HG03025 (cell line): ENCODE measurements around the gene DHX15.
A peak's percentile ranks its signal among the peaks of the same experiment; 100 is the strongest.

ENCODE experiments used
- ATAC-seq: cut with Tn5 transposase; IDR thresholded peaks from one replicate; pipeline ENCODE4 v1.9.1; 2021; ENCODE audit warnings: mild to moderate bottlenecking, moderate library complexity; ENCODE audit not compliant: unreplicated experiment, low FRiP score

DHX15 gene

DNA sequence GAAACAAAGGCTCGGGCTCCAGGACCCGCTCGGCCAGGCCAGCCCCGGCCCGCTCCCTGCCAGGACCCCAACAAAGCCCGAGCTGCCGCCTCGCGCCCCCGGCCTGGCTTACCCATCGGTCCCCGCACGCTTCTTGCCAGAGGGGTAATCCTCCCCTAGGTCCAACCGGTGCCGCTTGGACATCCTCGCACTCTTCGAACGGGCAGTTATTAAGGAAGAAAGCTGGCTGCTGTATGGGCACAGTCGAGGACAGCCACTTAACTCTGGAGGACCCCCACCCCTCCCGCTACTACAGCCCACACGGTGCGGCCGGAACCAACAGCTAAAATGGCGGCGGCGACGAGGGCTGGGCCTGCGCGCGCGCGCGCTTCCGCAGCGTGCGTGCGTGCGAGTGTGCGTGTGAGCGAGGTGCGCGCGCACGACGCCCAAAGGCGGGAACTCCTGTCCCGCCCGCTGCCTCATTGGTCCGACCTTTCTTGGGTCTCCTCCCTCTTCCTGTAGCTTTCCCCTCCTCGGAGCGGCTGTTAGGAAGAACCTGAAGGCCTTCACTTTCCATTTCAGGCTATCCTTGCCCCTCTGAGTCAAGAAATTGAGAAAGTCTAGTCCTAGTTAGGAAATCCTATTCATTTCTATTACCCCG lies at the start of gene DHX15:
Gene DHX15, minus strand, starts transcription at position 344 of the 640 bp plus-strand sequence. Its CDS starts 161 bp downstream, at position 183.
- ATAC-seq = peak; percentile 85

DNA sequence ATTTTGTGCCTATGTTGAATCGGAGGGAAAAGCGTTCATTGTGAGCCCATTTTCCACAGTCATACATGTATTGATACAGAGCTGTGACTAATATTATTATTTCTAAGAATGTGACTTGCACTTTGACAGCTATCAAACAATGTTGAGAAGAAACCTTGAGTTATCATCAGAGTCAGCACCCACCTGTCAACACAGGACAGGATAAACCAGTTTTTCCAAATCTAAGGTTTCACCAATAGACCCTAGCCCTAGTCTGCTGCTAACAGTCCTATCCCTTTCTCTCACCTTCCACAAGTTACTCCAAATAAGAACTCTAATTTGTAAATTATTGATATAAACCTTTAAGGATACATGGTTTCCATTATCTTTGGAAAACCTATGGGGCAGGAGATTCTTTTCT lies 47.7 kb upstream of the DHX15 start:
- ATAC-seq = no peak

DNA sequence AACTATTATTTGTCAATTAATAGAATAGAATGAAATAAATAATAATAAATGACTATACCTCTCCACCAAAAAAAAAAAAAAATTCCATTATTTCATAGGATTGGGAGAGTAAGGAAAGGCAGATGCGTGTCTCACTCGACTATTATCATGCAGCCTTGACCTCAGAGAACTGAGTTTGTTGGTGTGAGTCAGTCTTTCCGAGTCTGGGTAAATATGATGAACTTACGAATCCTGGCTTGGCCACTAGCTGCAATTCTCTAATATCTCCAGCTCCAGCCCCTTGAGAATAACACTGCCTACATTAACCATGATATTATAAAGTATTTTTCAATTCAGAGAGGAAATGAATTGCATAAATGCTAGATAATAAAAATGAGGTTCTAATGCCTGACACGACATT lies 46.6 kb upstream of the DHX15 start:
- no peak for ATAC-seq

DNA sequence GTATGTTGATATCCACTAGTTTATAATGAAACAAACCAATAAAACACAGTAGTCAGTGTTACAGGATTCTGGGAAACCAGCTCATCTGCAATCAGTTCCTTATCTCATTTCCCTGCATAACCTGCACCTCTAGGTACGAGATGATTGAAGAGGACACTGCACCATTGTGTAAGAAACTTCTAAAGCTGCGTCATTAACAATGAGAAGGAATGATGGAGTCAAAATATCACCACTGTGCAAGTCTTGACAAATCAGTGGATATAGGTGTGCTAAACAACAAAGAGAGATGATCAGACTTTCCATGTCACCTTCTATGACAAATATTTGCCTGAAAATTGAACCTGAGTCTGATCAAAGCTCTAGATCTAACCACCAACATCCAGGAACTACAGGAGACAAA lies 40.7 kb upstream of the DHX15 start:
- no peak for ATAC-seq

DNA sequence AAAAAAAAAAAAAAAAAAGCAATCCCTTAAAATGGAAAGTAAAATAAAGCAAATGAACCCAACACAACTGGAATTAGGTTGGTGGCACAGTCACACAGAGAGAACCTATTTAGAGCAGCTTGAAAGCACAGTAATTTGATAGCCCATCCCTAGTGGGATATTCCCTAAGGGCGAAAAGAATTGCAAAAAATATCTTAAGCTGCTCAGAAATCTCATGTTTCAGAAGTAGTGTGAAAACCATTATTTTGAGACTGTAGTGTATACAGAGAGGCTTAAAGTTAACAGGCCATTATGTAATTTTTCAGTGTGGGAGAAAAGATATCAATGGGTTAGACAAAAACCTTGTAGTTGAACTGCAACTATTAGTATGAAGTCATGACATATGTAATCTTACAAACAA lies 40.0 kb upstream of the DHX15 start:
- ATAC-seq = no peak

DNA sequence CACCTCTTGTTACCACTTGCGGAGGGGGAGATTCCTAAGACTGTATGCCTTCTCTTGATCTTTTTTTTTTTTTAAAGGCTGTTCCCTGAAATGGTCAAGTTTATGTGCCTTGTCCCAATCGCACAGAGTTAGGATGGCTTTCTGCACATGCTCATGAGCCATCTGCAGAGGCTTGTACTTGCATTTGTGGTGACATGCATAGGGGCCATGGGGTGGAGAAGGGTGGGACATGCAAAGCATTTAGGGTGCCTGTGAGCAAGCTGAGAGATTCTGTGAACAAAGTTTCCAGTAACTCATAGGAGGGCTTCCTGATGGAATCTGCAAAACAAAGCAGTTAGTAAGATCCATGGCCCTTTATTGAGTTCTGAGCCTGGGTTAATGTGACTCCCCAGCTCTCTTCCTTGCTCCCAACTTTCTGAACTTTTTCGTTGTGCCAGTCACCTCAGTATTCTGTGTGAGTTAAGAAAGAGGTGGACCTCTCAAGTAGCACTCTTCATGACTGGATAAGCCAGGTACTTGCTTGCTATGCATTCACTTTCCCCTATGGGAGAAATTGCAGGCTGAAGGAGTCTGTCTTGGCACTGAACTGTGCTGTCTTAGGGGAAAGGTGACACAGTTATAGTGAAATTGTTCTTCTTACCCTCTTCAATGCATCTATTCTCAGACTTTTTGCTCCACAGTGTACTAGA lies 37.9 kb upstream of the DHX15 start:
- ATAC-seq = no peak

DNA sequence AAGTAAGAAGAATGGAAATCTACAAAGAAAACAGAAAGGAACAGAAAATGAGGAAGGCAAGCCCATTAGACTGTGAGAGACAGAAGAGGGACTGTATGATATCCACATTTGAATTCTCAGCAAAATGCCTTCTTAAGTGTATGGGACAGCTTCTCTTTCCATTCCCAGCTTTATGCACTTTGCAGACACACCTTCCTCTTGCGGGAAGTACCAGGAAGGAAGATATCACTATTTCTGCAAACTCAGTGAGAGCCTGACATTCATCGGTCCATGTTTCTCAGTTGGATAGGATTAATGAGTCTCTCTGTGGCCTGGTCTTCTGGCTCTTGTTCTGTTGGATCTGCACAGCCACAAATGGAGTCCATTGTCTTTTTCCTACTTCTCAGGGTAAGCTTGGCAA lies 31.6 kb upstream of the DHX15 start:
- ATAC-seq = no peak

DNA sequence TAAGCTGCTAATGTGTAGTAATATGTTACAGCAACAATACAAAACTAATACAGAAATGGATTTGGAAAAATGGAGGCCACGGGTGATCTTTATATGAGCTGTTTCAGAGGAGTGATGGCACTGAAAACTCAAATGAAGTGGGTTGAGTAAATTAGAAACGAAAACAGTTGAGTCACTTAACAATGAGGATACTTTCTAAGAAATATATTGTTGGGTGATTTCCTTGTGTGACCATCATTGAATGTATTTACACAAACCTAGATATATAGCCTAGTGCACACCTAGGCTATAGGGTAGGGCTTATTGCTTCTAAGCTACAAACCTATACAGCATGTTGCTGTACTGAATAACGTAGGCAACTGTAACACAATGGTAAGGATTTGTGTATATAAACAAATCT lies 30.5 kb upstream of the DHX15 start:
- no peak for ATAC-seq

DNA sequence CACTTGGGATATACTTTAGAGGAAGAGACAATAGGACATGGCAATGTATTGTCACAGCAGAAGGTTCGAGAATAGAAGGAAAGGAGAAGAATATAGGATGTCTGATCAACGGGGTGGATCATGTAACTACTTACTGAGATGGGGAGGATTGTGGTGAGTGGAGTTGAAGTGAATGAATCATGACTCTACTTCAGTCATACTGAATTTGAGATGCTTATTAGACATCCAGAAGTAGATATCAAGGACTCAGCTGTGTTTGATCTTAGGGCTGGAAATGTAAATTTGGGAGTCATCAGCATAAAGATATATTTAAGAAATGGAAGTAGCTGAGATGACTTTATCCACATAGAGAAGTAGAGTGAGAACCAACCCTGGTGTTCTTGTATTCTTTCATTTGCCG lies 29.1 kb upstream of the DHX15 start:
- no peak for ATAC-seq

DNA sequence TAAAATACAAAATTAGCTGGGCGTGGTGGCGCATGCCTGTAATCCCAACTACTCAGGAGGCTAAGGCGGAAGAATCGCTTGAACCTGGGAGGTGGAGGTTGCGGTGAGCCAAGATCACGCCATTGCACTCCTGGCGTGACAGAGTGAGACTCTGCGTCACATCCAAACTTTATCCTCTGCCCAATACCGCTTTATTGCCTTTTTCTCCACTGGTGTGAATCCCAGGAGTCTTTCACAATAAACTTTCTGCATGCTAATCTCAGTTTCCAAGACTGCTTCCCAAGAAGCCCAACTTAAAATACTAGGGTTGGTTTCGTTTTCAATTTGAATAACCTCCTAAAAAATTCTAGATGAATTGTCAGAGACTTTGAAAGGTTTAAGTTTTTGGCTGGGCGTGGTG lies 27.2 kb upstream of the DHX15 start:
- ATAC-seq = no peak

DNA sequence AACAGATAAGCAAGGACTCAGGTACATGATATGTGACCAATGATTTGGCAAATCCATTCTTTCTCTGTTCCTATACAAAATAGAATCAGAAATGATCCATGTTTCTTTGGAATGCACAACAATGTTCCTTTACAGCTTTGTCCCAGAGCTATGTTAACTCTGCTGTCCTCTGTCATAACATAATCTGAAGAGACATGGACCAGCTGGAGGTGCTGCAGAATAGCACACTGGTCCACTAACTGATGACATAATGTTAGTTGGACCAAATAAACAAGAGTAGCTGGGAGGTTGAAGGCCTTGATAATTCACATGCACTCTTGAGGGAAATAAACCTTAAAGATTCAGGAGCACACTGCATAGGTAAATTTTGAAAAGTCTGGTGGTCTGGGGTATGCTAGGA lies 23.0 kb upstream of the DHX15 start:
- ATAC-seq = no peak

DNA sequence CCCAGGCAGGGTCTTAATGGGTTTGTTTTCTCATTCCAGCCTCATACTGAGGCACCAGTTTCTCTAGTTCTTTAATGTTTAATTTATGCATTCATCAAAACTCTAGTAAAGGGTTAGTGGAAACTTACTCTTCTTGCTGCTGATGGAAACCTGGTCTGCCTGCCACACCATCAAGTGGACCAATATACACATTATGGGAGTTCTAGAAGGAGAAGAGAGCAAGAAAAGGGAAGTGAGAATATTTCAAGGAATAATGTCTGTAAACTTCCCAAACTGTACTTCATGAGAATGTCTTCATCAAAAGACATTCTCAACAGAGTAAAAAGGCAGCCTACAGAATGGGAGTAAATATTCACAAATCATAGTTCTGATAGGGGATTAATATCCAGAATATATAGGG lies 20.9 kb upstream of the DHX15 start:
- no peak for ATAC-seq

DNA sequence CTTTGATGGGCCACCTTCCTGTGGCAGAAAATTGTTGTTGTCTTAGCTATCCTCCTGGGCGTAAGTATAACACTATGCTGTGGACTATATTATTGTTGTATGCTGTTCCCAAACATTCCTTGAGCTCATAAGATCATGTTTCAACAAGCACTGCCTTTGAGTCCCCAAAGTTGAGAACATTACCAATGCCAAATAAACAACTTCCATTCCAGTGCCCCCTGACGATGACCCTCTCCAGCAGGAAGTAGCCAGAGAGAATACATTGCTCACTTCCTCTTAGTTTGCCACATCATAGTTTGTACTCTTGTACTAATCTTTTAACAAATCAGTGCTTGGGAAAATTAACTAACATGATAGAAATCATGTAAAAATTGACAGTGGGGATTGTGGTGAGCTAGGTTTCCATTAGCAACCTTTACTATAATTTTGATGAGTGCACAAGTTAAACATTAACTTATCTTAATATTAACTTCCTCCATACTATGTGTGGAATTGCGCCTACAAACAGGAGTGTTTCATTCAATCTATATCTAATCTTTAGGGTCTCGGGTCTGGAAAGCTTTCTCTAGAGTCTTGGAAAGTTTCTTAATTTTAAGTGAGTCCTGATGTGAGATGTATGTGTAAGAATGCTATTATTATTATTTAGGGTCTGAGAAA lies 20.3 kb upstream of the DHX15 start:
- ATAC-seq = no peak

DNA sequence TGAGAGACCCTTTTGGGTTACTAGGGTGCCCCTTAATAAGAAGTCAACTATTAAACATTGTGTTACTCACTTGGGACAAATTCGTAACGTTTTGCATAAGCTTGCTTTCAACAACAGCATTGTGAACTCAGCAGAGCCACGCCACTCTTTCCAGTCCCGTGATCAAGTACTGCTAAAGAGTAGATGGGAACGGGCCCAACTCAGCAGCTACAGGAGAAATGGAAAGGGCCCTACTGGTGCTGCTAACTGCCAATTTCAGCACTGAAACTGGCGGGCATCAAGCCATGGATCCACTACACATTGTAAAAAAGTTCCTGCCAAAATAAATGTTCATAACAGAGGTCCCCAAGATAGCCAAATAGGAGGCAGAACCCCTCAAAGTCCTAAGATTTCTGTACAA lies 19.0 kb upstream of the DHX15 start:
- ATAC-seq = no peak

DNA sequence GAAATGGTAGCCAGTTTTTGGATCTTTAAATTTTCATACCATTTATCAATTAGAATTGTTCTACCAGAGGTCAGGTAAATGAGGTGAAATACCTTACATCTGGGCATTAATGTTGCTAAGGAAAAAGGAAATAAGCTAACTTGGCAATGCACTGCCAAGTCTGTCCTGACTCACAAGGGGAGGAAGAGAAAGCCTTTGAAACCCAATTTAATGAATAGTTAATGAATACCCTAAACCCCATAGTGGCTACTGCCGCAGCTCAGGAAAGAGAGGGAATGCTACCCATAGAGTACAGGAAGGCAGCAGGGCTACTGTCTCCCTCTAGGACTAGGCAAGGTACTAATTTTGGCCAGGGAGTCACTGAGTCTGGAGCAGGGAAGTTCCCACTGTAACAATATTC lies 16.8 kb upstream of the DHX15 start:
- ATAC-seq = no peak

DNA sequence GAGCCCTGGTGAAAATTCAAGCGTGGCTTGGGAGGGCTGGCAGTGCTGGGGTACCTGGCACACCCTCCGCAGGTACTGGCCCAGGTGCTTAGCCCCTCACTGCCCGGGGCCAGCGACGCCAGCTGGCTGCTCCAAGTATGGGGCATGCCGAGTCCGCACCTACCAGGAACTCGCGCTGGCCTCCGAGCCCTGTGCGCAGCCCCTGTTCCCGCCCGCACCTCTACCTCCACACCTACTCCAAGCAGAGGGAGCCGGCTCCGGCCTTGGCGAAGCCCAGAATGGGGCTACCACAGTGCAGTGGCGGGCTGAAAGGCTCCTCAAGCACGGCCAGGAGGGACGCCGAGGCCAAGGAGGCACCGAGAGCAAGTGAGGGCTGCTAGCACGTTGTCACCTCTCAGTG lies 14.9 kb upstream of the DHX15 start:
- ATAC-seq = no peak

DNA sequence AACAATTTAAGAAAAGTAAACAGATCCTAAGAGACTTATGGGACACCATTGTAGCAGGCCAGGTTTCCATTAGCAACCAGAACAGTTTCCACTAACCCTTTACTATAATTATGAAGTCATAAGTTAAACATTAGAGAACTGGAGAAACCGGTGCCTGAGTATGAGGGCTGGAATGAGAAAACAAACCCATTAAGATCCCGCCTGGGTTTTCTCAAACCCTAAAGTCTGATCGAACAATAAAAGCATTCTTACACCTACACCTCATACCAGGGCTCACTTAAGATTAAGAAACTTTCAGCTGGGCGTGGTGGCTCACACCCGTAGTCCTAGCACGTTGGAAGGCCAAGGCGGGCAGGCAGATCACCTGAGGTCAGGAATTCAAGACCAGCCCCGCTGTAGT lies 13.7 kb upstream of the DHX15 start:
- ATAC-seq = no peak

DNA sequence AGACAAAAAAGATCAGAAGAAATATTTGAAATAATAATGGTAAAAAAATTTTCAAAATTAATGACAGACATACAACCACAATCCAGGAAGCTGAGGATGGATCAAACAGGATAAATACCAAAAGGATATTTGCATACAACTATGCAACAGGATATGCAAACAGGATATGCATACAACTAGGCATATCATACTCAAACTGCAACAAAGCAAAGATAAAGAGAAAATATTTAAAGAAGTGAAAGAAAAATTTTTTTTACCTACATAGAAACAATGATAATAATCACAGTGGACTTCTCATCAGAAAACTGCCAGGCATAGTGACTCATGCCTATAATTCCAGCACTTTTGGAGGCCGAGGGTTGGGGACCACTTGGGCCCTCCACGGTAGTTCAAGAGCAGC lies 11.3 kb upstream of the DHX15 start:
- no peak for ATAC-seq

DNA sequence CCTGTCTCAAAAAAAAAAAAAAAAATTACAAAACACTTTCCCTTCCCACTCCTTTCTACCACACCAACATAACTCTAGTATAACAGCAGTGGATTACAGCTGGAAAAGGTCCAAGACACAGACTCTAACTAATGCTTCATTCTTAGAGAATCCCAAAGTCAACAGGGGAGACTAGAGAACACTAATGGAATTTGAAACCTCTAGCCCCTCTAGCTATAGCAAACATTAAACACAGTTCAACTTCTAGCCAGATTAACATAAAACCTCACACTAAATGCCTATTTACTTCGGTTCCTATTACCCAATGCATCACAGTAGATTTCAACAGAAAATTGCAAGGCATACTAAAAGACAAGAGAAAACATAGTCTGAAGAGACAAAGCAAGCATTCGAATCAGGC lies 10.5 kb upstream of the DHX15 start:
- no peak for ATAC-seq

DNA sequence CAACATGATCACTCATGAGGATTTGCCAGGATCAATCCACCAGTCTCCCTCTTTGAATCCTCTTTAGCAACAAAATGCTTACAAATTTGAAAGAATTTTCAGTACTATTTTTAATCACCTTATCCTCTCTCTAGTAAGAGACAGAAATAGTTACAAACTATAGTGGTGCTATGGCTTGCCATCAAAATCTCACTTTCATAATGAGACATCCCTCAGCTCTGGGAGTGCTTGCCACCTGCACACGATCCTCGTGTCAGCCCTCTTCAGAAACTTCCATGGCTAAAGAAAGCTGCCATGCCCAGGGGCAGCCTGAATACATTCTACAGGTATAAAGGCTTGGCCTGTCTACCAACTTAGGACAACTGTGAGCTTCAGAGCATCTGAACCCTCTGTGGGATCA lies 5.1 kb upstream of the DHX15 start:
- peak; percentile 41 for ATAC-seq

DNA sequence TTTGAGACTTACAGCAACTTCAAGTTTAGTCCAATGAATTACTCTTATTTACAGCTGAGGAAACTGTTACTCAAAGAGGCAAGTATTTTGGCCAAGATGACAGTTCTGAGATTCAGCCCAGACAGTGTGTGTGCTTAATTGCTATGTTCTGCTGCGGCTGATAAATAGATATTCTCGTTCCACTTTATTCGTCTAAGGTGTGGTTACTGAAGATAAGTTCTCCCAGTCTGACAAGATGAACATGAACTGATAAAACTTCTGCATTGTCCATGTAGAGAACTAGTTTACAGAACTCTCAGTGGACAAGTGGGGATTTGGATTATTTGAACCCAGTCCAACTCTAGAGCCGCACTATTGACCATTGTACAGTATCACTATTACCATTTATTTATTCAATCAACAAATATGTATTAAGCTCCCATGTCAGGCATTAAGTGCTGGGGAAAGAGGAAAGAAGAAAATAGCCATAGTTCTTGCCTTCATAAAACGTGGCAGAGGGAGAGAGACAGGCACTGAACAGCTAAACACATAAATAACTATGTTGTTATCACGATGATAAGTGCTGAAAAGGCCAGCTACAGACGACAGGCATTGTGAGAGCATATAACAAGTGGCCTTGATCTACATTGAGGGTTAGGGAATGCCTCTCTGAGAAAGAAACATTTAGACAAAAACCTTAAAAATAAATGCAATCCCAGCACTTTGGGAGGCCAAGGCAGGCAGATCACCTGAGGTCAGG lies 4.0 kb upstream of the DHX15 start:
- no peak for ATAC-seq
